ENCODE data around the gene DPP4.
A peak's percentile ranks its signal among the peaks of the same experiment; 100 is the strongest.

DNA sequence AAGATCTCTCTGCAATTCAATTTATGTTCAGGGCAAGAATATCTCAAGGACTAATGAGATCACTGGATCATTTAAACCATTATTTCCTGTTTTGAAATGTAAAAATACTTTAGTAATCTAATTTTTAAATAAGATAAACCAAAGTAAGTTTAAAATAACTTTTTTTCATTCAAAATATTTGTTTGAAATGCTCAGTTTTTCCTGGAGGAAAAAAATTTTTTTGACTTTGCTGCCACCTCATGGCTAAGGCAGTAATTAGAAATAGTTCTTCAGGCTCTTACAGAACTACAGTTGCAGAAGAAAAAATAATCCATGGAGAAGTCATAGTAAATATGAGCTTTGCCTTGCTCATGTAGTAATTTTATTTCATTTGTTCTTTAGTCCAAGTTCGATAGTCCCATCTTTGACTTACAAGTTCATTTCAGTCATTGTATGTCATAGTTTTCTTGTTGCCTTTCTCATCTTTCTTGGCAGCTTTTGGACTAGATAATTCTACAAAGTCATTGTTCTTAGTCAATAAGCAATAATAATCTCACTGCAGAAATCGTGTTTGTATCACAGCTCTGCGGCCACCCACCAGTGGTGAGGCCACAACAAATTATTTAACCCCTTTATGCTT is 127.4 kb downstream of the DPP4 start:
- no peak for TF ChIP-seq POLR2A (IDR thresholded peaks at IDR 0.05)
- TF ChIP-seq, protein P1, sequence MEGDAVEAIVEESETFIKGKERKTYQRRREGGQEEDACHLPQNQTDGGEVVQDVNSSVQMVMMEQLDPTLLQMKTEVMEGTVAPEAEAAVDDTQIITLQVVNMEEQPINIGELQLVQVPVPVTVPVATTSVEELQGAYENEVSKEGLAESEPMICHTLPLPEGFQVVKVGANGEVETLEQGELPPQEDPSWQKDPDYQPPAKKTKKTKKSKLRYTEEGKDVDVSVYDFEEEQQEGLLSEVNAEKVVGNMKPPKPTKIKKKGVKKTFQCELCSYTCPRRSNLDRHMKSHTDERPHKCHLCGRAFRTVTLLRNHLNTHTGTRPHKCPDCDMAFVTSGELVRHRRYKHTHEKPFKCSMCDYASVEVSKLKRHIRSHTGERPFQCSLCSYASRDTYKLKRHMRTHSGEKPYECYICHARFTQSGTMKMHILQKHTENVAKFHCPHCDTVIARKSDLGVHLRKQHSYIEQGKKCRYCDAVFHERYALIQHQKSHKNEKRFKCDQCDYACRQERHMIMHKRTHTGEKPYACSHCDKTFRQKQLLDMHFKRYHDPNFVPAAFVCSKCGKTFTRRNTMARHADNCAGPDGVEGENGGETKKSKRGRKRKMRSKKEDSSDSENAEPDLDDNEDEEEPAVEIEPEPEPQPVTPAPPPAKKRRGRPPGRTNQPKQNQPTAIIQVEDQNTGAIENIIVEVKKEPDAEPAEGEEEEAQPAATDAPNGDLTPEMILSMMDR (IDR thresholded peaks at IDR 0.05) = peak in 1 of 3 experiments; percentile 50
